Testis (tissue), 3 donors: Measurements from ENCODE around the gene TTC22. TPM values are rescaled to one million over a fixed set of nuclear protein-coding genes. Genes with fewer than 3 reads are reported as not detected.

Source experiments
- DNase-seq: peaks from one replicate; pipeline ENCODE4 v3.0.0-alpha.2; 2019
- H3K27ac ChIP-seq, 2 donors: fragments of 200-600 bp; sonication (generic); one replicate each; pipeline ENCODE4 v1.5.1; 2019
- H3K27me3 ChIP-seq: fragments of 200-600 bp; sonication (generic); one replicate; pipeline ENCODE4 v1.5.1; 2019
- H3K36me3 ChIP-seq: fragments of 200-600 bp; sonication (generic); one replicate; pipeline ENCODE4 v1.5.1; 2017; ENCODE audit warnings: low read depth; ENCODE audit errors: missing control alignments
- H3K4me1 ChIP-seq: fragments of 200-600 bp; sonication (generic); one replicate; pipeline ENCODE4 v1.5.1; 2019
- H3K4me3 ChIP-seq, 2 donors: fragments of 200-600 bp; sonication (generic); one replicate each; pipeline ENCODE4 v1.5.1; 2017 to 2019
- H3K9me3 ChIP-seq: fragments of 200-600 bp; sonication (generic); one replicate; pipeline ENCODE4 v1.5.1; 2017
- CTCF ChIP-seq, 3 experiments: fragments of 450-650 bp in 2 of 3; fragments of 200-600 bp in 1 of 3; sonication (generic) in 1 of 3; IDR thresholded peaks; one replicate each; pipeline ENCODE4 v1.5.1; 2016 to 2019; ENCODE audit warnings: antibody characterized with exemption in 3 of 3, mild to moderate bottlenecking in 2 of 3, moderate library complexity in 1 of 3
- POLR2A ChIP-seq: fragments of 450-650 bp; IDR thresholded peaks from one replicate; pipeline ENCODE4 v1.6.1; 2017; ENCODE audit warnings: antibody characterized with exemption, mild to moderate bottlenecking, moderate library complexity
- WGBS, 2 donors: methylation state at CpG; one replicate each; pipeline ENCODE4 v1.1.5; 2018; 5-methylcytosine and 5-hydroxymethylcytosine counted together
- intact Hi-C: fragments of 100-400 bp; cut with DNase I; formaldehyde crosslinking; loops from one replicate; pipeline ENCODE4 v1.15.1; 2023; ENCODE audit warnings: low total_unique reads
- polyA plus RNA-seq: library from polyadenylated mRNA; stranded (reverse); fragments of 350-450 nt; fragmentation: Illumina TruSeq; extraction: RNeasy Lipid Tissue Mini Kit (QIAGEN cat#74804); gene quantifications from one replicate; pipeline ENCODE4 v1.2.3, GENCODE V29; 2014; ENCODE audit warnings: low read depth, low replicate concordance; ENCODE audit not compliant: insufficient read depth
- total RNA-seq, 2 donors: library from RNA; depleted of rRNA; stranded (reverse); fragments of >200 nt; gene quantifications; one replicate each; pipeline ENCODE4 v1.2.3, GENCODE V29; 2016

The TTC22 gene
- total and polyA plus RNA-seq, 3 donors from 2014 or later: 0.94 to 2.4 (median 1.7) TPM

DNA sequence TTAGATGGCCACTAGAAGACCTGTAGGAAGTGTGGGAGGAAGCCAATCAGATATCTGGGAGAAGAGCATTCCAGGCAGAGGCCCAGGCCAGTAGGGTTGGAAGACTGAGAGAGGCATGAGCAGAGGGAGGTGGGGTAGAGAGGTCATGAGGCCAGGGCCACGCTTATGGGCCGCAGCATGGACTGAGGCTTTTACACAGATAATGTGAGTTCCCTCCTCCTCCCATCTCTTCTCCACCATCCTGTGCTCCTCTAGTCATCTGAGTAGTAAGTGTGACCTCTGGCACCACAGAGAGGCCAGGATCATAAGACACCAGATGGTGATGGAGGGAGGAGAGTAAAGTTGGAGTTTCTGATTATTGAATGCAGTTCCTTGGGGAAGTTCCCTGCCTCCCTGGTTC lies 17.1 kb downstream of the TTC22 start:
- Histone ChIP-seq H3K4me1 (peaks cover 6% of the 10 kb centered on the region), H3K36me3 (no peaks in the 10 kb centered on the region), H3K27ac (no peak overlapping the region), H3K4me3 (no peak overlapping the region), H3K27me3 (no peaks in the 10 kb centered on the region), H3K9me3 (no peaks in the 10 kb centered on the region)
- WGBS, 2 donors: 46 to 54% methylated on average over 2 of the region's 2 CpGs
- TF ChIP-seq POLR2A (no peak), CTCF (IDR thresholded peaks at IDR 0.05) (no peak)
- no peak for DNase-seq
- intact Hi-C loops: no loop called here

GRCh38 chr1:54782588-54782987 lies 18.5 kb downstream of the TTC22 start:
- 82 to 84% methylated on average over 2 of the region's 2 CpGs for WGBS, 2 donors
- TF ChIP-seq CTCF (IDR thresholded peaks at IDR 0.05) (no peak), POLR2A (no peak)
- intact Hi-C loops: no loop called here
- H3K9me3 ChIP-seq: no peaks in the 10 kb centered on the region
- no peak overlapping the region for H3K4me3 ChIP-seq
- H3K27ac ChIP-seq: no peak overlapping the region
- DNase-seq: no peak
- H3K27me3 ChIP-seq: no peaks in the 10 kb centered on the region
- H3K4me1 ChIP-seq: peaks cover 6% of the 10 kb centered on the region
- no peaks in the 10 kb centered on the region for H3K36me3 ChIP-seq

DNA sequence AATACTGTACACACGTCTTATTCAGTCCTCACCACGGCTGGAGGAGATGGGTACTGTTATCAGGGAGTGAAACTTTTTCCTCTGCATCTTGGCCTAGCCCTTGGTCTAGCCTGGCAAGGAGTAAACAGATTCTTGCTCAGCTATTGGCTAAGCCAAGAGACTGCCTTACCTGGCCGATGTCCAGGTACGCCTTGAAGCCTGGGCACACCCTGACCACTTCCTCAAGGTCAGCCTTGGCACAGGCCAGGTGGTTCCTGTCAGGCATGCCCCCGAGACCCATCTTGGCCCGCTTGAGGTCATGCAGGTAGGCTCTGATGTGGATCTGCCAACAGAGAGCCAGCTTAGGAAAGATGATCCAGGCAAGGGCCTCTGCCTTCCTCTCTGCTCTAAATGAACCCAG lies 19.0 kb downstream of the TTC22 start:
- Histone ChIP-seq H3K27me3 (no peaks in the 10 kb centered on the region), H3K9me3 (no peaks in the 10 kb centered on the region), H3K4me3 (no peak overlapping the region), H3K36me3 (no peaks in the 10 kb centered on the region), H3K27ac (no peak overlapping the region), H3K4me1 (peaks cover 6% of the 10 kb centered on the region)
- TF ChIP-seq POLR2A: no peak
- no peak for TF ChIP-seq CTCF (IDR thresholded peaks at IDR 0.05)
- 70 to 74% methylated on average over 3 to 6 of the region's 6 CpGs for WGBS, 2 donors
- intact Hi-C loops: no loop called here
- no peak for DNase-seq

DNA sequence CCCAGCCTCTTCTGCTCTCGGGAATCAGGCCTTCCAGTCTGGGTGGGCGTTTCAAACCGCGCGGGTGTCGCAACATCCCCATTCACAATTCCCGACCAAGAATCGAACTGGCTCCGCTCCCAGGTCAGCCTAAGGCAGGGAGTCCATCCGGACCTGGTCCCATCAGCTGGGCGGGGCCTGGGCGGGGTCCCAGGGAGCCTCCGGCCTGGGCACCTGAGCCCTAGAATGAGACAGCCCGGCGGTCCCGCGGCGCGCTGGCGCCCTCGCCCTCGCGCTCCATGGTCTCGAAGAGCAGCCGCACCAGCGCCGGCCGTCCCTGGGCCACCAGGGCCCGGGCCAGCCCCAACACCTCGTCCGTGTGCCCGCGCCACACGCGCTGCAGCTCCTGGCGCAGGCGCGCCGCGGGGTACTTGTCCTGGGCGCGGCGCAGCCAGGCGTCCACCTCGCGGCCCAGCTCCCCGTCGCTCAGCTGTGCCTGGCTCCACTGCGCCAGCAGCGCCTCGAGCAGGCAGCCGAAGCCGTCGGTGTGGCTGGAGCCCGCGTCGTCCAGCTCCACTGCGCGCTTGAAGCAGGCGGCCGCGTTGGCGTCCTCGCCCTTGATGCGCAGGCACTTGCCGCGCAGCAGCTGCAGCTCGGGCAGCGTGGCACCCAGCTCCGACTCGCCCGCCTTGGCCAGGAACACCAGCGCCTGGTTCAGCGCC lies 19.9 kb downstream of the TTC22 start:
- Histone ChIP-seq H3K27me3 (no peaks in the 10 kb centered on the region), H3K4me3 (peak overlapping the region; percentile 24 to 52), H3K9me3 (no peaks in the 10 kb centered on the region), H3K4me1 (peaks cover 9% of the 10 kb centered on the region), H3K36me3 (no peaks in the 10 kb centered on the region), H3K27ac (no peak overlapping the region)
- intact Hi-C loops: no loop called here
- no peak for DNase-seq
- no peak for TF ChIP-seq CTCF (IDR thresholded peaks at IDR 0.05)
- no peak for TF ChIP-seq POLR2A
- 33 to 54% methylated on average over 8 to 66 of the region's 74 CpGs for WGBS, 2 donors

GRCh38 chr1:54777431-54777830 lies 23.7 kb downstream of the TTC22 start:
- intact Hi-C loops: no loop called here
- Histone ChIP-seq H3K27ac (no peak overlapping the region), H3K27me3 (no peaks in the 10 kb centered on the region), H3K9me3 (no peaks in the 10 kb centered on the region), H3K4me3 (no peak overlapping the region), H3K36me3 (no peaks in the 10 kb centered on the region), H3K4me1 (peaks cover 7% of the 10 kb centered on the region)
- DNase-seq: no peak
- TF ChIP-seq CTCF (IDR thresholded peaks at IDR 0.05) (no peak), POLR2A (no peak)
- WGBS, 2 donors: 80 to 81% methylated on average over 4 of the region's 4 CpGs
